HG02610 (cell line): ENCODE measurements around the gene SLC38A6.
"Not testable (repeated sequence)": the region's sequence is repeated elsewhere in the genome, so short reads cannot be mapped to it uniquely, and the experiment has no call there.

Experiments used
- ATAC-seq: cut with Tn5 transposase; IDR thresholded peaks from one replicate; pipeline ENCODE4 v1.9.1; 2021; ENCODE audit warnings: mild to moderate bottlenecking, moderate library complexity; ENCODE audit not compliant: unreplicated experiment

Gene SLC38A6

DNA sequence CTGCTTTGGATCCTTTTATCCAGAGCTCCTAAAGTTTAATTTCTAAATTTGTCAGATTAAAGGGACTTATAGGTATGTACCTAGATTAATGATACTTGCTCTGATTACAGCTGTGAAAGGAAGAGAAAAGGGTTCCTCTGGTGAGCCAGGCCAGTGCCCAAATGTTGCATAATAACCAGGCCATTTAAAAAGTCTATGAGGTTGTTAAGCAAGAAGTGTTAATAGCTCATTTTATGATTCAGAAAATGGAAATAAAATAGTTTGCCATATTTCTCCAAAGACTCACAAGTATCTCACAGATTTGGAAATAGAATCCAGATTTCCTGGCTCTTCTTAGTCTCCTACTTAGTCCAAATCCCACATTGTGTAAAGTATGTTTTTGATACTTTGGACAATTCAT lies 67.6 kb downstream of the SLC38A6 start:
- no peak for ATAC-seq

DNA sequence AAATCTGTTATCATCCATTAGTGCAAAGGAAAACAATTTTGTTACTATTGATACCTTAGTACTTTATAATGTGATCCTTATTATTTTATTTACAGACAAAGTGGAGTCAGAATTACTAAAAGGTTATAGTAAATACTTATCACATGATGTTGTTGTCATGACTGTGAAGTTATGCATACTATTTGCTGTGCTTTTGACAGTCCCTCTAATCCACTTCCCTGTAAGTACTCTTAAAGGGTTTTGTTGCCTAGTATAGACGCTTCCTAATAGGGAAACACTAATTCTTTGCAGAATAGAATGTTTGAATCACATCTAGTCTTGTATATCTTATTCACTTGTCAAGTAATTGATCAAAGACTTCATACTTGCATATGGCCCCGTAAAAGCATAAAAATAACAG lies 69.4 kb downstream of the SLC38A6 start:
- no peak for ATAC-seq

DNA sequence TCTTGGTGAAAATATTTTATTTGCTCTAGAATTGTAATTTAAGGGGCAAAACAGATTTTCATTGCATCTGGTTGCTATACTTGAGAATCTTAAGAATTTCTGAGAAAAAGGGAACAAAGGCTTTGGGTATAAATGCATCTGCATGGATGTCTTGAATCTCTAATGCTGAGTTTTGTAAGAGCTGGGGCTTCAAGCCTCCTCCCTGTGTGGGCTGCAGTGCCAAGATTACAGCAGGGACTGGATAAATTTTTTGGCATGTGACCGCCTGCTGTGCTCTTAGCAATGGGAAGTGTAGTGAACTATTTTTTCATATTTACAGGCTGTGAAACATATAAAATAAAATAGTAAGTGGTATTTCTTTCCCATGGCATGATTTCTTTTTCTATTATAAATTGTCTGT lies 70.0 kb downstream of the SLC38A6 start:
- no peak for ATAC-seq

DNA sequence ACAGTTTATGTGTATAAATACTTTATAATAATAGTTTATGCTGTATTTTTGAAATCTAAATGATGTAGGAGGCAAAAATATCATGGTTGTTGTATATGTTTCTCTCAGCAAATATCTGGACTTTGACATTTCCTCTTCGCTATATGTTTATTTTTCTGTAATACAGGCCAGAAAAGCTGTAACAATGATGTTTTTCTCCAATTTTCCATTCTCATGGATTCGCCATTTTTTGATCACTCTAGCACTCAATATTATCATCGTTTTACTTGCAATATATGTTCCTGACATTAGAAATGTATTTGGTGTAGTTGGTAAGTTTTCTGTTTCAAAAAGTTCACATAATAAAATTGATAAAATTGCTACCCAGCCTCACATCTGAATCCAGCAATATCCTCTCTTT lies 70.6 kb downstream of the SLC38A6 start:
- ATAC-seq = no peak

DNA sequence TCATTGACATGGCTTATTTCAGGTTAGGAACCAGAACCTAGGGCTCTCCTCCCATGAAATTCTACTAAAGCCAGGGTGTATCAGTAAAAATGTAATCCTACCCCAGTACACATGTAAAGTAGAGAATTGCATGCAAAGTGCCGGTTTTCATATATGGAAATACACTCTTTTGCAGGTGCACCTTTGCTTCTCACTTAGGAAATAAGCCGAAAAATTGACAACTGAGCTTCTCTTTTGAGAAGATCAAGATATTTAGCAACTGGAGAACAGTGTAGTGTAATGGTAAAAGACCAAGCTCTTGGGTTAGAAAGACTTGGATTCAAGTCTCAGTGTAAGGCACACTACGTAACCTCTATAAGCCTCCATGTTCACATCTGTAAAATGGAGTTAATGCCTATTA lies 82.4 kb downstream of the SLC38A6 start:
- no peak for ATAC-seq

DNA sequence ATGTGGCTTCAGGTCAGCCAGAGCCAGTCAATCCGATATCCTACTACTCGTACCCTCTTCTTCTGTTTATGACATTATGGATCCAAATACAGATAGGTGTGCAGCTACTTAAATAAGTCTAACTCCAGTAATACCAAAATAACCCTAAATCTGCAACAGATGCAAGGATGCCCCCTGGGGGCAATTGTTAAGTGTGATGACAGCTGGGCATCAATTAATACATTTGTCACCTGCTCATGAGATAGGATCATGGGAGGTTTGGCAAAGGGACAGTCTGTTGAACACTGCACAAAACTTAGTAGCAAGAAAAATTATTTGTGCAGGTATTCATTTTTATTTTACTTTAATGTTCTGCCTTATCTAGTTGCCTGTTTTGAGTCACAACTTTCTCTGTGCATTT lies 83.2 kb downstream of the SLC38A6 start:
- ATAC-seq = no peak

DNA sequence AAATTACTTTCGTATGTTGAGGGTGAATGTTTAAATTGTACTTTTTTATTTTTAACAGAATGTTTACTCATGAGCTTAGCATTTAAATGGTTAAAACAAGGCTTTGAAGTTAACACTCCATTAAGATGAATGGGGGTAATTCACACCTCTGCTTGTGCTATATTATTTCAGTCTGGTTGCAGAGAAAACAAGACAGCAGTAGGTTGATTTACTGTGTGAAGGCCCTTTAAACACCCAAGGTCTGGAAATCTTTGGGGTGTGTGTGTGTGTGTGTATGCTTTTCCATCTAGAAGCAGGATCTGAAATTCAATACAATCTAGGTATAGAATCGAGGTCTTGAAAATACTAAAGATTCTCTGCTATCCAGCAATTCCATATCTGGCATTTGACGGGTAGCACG lies 83.8 kb downstream of the SLC38A6 start:
- ATAC-seq = no peak

DNA sequence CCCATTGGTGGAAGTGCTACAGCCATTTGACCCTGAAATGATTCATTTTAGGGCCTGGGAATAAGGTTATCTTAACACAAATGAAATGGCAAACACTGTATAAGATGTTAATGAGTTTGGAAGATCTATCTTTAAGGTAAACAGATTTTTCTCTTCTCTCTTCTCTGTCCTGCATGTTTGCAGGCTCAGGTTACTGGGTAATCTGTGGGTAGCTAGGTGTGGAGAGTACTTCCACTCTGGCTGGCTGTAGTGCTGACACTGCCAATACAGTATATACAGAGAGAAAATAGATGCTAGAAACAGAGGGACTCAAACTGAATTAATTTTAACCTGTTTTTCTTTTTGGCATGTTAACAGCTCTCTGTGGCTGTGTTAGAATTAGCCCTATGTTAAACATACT lies 84.6 kb downstream of the SLC38A6 start:
- ATAC-seq = no peak

DNA sequence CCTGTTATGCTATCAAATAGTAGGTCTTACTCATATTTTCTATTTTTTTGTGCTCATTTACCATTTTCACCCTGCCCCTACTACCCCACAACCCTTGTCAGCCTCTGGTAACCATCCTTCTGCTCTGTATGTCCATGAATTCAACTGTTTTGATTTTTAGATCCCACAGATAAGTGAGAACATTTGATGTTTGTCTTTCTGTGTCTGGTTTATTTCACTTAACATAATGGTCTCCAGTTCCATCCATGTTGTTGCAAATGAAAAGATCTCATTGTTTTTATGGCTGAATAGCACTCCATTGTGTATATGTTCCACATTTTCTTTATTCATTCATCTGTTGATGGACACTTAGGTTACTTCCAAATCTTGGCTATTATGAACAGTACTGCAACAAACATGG lies 91.4 kb downstream of the SLC38A6 start:
- not testable (repeated sequence) for ATAC-seq

DNA sequence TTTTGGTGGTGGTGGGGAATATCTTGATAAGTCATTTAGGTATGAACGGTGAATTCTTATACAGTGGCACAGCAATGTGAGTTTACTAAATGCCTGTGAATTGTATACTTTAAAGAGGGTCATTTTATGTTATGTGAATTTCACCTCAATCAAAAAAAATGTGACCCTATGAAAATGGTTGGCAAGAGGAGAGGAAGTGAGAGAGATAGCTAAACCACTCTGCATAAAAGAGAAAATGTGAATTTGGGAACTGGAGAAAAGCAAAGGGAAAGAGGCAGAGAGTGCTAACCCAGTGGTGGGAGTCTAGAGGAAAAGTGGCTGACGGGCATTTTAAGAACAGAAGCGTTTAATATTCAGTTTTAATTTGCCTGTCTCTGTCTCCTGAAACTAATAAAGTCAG lies 93.8 kb downstream of the SLC38A6 start:
- ATAC-seq = no peak

DNA sequence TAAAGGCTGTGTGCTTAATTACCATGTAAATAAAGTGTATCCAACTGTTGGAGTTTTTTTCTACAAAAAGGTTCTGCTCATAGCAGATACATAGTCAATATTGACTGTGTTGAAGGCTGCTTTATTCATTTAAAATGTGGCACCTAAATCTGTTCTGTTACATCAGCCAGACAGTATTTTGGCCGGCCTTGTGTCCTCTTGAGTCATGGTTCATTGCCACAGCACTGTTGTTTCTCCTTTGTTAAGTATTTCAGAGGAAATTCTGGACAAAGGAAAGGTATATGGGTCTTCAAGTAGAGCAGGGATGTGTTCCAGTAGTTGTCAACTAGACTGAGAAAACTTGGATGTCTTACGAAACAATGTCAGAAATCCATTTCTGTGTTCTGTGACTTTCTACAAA lies 95.5 kb downstream of the SLC38A6 start:
- no peak for ATAC-seq

DNA sequence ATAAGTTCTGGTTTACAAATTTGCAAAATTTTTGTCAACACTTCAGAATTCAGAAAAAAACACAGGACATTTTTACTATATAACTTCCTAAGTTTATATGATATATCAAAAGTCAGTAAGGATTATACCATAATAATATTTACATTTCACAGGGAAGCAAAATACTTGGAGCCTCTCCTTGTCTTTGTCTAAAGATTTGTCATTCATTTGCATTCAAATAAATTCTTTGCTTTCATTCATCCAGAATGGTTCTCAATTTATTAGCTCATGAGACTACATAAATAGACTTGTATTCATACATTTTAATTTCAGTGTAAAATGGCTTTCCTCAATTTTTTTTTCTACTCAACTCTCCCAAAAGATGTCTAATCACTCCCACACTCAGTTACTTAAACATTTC lies 96.4 kb downstream of the SLC38A6 start:
- no peak for ATAC-seq

DNA sequence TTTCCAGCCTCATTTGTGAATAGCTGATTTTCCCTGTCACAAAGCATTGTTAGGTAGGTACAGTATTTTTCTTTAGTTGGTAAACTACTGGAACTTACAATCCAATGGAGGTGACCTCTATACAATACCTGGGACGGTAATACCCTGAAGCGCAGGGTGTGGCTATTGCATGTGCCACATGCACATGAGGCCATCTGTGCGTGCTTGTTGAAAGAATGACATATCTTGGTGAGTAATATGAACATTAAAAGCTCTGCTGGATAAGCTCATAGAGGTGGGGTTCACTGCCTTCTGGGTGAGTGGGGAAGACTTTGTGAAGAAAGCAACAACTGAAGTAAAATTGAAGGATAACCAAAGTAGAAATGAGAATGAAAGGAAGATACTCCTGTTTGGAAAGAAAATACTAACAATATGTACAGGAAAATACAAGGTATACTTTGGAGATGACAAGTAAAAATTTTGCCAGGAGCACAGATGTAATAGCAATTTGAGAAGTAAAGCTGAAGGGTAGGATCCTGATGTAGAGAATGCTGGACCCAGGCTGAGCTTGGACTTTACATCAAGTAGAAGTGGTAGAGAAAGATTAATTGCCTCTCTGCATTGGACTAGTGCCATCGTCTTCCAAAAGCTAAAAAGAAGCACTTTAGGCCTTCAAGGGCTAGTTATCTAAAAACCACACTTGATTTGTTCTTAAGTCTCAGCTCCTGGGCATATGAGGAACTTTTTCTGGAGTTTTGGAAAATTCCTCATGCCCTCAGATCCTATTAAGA lies 97.1 kb downstream of the SLC38A6 start:
- no peak for ATAC-seq

DNA sequence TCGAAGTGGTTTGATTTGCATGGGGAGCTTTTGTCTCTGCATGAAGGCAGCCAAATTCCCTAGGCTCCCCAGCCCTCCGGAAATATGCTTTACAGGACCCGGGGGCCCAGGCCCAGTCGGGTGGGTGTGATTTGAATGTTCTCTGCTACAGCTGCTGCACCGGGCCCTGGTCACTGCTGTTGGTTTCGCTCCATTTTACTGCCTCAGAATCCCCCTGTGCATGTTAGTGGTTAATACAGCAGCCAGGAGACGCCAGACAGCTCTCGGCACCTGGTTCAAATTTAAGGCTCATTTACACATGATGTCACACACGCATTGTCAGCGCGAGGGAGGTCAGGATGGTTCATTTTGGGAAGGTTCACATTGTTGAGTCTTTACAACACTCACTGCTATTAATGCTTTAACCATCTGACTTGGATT lies 99.6 kb downstream of the SLC38A6 start:
- no peak for ATAC-seq

DNA sequence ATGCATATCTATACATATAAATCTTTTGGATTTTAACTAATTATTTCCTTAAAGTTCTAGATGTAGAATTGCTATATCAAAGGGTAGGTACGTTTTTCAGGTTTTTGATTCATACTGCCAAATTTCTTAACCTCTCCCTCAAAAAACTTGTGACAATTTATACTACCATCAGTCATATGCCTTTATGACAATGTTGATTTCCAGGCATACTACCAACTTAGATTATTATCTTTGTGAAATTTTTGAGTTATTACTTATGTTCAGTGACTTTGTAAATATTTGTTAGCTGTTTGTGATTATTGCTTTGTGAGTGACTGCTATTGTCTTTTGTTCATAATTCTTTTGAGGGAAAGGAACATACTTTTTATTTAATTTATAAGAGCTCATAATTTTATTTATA lies 107.0 kb downstream of the SLC38A6 start:
- ATAC-seq = no peak

DNA sequence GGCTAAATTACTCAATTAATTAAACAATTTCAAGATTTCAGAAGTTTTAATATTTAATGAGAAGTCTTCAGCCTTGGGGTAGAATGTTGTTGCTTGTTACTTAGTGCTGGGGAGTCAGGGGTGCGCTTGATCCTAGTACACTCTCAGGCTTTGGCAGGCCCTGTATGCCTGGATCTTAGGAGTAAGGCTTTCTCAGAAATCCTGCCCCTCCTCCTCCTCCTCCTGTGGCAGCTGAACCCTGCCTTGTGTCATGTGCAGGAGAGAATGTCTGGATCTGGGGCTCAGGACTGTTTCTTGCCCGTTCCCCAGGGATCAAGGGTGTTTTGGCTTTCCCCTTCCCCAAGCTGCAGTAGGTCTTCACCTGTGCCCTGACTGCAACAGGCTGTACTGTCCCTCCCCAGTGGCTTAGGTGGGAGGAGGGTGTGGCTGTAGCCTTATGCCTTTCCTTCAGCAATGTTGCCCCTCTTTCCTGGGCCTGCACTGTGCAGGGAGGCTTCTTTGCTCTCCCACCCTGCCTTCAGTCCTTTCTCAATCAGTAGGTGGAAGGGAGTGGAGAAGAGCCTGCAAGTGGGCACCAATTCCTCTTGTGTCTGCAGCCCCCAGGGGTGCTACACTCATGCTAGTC lies 108.2 kb downstream of the SLC38A6 start:
- no peak for ATAC-seq

DNA sequence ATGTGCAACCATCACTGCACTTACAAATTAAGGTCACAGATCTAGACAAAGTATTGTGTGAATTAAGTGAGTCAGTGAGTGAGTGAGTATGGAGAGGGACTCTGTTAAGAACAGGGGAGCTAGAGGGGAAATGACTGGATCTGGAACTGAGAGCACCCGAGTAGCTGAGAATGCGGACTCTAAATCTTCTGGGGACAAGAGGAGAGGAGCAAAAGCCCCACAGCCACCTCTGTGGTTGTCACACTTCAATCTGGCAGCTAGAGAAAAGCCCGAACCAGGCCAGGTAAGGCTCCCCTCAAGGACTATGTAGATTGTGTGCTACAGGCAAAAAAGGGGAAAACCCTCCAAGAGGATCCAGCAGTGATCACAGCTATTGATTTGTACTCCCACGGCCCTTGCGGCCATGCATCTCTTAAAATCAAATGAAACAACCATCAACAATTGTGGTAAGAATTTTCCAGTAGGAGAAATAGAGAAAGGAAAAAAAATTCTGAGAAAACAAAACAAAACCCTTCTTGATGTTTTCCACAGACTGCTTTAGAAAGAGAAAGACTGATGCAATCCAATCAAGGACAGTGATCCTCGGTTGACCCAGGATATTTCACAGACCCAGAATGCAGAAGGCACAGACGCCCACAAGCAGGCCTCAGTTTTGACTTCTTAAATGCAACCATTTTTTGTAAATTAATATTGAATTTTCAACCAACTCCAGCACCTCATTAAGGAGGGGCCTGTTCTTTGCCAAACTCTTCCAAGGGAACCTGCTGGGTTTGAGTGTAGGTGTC lies 109.6 kb downstream of the SLC38A6 start:
- ATAC-seq = peak; percentile 89

DNA sequence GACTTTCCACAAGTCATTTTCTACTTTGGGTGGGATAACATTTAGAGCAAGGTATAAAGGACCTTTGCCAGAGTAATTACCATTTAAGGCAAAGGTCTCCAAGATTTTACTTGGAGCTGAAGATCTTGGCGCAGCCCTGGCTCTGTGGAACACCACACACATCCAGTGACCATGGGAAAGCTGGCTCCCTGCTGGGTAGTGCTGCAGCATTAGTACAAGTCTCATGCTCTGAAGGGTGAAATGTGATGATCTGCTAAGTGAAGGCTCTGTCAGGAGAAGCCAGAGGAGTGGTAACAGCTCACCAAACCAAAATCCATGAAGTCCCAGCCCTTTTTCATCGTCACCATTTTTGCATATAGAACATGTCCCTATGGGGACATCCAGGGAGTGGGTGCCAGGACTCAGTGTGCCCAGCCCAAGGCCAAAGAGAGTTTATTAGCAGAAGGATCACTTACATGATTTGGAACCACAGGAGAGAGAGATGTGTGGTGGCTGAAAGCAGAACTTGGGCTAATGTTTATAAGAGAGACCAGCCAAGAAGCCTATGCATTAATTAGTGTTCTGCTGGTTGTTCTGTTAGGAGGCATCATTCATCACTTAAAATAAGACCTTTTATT lies 110.7 kb downstream of the SLC38A6 start:
- no peak for ATAC-seq

DNA sequence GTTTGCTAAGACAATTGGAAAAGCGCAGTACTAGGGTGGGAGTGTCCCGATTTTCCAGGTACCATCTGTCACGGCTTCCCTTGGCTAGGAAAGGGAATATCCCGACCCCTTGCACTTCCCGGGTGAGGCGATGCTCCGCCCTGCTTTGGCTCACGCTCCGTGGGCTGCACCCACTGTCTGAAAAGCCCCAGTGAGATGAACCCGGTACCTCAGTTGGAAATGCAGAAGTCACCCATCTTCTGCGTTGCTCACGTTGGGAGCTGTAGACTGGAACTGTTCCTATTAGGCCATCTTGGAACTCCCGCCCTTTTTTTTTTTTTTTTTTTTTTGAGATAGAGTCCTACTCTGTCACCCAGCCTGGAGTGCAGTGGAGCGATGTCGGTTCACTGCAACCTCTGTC lies 117.1 kb downstream of the SLC38A6 start:
- ATAC-seq = not testable (repeated sequence)

DNA sequence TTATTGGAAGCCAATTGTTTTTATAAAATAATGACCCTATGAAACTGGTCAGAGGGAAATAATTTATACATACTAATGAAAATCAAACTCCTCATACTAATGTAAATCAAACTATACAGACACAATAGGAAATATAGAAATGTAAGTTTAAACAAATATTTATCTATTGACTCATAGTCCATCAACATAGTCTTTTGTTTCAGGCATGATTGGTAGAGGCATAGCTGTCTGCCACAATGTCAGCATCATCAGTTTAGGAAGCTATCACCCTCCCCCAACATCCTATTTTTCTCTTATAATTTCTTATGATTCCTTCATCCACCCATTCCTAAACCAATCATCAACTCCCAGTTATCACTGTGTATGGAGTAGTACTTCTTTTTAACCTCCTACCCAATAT lies 117.7 kb downstream of the SLC38A6 start:
- no peak for ATAC-seq

DNA sequence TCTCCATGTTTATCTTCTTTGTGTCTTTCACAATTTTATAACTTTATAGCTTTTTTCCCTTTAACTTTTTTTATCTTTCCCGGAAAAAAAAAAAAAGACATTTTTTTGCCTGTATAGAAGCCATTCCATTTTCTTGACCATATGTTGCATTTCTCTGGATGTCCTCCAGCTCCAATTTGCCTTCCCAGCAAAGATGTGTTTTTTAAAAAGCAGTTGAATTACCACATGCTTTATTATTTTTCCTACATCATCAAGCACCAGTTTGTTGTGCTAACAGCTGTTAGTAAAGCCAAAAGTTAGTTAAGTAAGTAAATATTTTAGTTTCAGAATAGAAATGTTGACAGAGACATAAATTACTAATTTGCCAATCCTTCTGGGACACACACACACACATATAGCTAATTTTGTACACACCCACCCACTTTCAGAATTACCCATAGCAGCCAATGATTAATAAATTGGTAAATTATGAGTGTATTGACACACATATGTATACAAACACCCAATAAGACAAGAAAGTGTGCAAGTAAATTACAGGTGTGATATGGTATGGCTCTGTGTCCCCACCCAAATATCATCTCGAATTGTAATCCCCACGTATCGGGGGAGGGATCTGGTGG lies 118.3 kb downstream of the SLC38A6 start:
- ATAC-seq = no peak
